T47D (cell line): ENCODE measurements around the gene ARAP3.
"Not testable (repeated sequence)": the region's sequence is repeated elsewhere in the genome, so short reads cannot be mapped to it uniquely, and the experiment has no call there.

Experiments used
- DNase-seq, 2 experiments: peaks; one replicate each; pipeline versions ENCODE4 v3.0.0 to v3.0.0-alpha.2; 2011 to 2012; ENCODE audit warnings: low read depth in 1 of 2, low spot score in 1 of 2
- JUND ChIP-seq: IDR thresholded peaks from 2 replicates; pipeline ENCODE4 v1.6.1; 2012; ENCODE audit warnings: low read depth
- in situ Hi-C: cut with HindIII; loops from 2 replicates; pipeline ENCODE4 v1.10.0; 2016; ENCODE audit warnings: low sequenced_read_pairs, low pct_unique_long_range_greater_than_20kb

ARAP3 gene

GRCh38 chr5:141628175-141628788 is 53.7 kb downstream of the ARAP3 start:
- TF ChIP-seq JUND = no peak

GRCh38 chr5:141623611-141624010 is 58.4 kb downstream of the ARAP3 start:
- no peak for DNase-seq
- TF ChIP-seq JUND = no peak
- in situ Hi-C loops = no loop called here

More at GRCh38 chr5:141628175-141628788, 53.7 kb downstream of the ARAP3 start:
- DNase-seq = no peak
- in situ Hi-C loops = no loop called here

- DNase-seq = no peak
- in situ Hi-C loops = no loop called here
- no peak for TF ChIP-seq JUND
Measured at GRCh38 chr5:141623186-141623585, 58.8 kb downstream of the ARAP3 start.

- DNase-seq = peak; percentile 93 to 99
- TF ChIP-seq JUND = no peak
- in situ Hi-C loops = no loop called here
Measured at GRCh38 chr5:141618804-141619554, 63.1 kb downstream of the ARAP3 start, which contains the start of gene DIAPH1. Gene DIAPH1 (minus strand): TSS chr5:141619000. CDS start chr5:141618914, 86 bp downstream.

GRCh38 chr5:141618030-141618803 is 63.8 kb downstream of the ARAP3 start:
- in situ Hi-C loops = no loop called here
- TF ChIP-seq JUND = no peak
- peak; percentile 41 to 86 for DNase-seq

DNA sequence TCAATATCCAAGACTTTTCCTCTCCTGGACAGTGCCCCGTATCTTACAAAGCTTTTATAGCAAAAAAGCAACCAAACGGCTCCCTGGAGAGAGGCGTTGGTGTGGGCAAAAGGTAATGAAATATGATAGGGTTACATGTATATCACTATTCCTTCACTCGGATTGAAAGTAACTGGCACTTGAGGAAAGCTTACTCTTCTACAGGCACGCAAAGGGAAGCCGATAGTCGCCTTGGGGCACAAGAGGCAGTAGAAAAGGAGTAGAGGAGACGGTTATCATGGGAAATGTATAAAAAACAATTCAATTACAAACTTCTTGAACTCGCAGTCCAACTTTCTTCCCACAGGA is 64.4 kb downstream of the ARAP3 start:
- in situ Hi-C loops = no loop called here
- peak in 1 of 2 experiments; percentile 34 for DNase-seq
- no peak for TF ChIP-seq JUND

DNA sequence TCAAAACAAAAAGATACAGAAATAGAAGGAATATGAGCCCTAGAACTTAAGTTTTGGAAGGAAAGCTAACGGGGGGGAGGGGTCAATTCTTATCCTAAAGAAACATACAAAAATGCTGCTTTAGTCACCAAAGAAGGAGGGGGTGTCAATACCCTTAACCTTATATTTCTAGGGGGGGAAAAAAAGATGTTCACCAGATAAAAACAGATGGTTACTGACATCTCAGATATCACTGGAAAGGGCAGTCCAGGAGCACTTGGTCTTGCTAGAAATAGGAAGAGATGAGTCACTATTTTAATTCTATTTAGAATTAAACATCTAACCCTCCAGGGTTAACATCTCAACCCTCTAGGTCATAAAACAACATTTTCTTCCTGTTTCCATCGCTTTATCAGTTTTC is 64.9 kb downstream of the ARAP3 start:
- in situ Hi-C loops = no loop called here
- TF ChIP-seq JUND = no peak
- no peak for DNase-seq

- in situ Hi-C loops = no loop called here
- DNase-seq = no peak
- no peak for TF ChIP-seq JUND
Measured at GRCh38 chr5:141615991-141616720, 65.9 kb downstream of the ARAP3 start.

GRCh38 chr5:141613344-141613743 is 68.7 kb downstream of the ARAP3 start:
- no peak for TF ChIP-seq JUND
- in situ Hi-C loops = no loop called here
- no peak for DNase-seq

DNA sequence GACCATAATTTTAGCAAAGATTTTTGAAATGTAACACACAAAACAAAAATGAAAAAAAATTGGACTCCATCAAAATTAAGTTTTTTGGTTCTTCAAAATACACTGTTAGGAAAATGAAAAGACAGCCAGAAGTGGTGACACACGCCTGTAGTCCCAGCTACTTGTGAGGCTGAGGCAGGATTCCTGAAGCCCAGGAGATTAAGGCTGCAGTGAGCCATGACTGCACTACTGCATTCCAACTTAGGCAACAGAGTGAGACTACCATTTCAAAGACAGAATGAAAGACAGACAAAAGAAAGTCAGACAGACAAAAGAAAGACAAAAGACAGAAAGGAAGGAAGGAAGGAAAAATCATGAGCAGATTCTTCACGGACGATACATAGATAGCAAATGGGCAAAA is 70.7 kb downstream of the ARAP3 start:
- DNase-seq = no peak
- in situ Hi-C loops = no loop called here
- TF ChIP-seq JUND = no peak

GRCh38 chr5:141609921-141610320 is 72.1 kb downstream of the ARAP3 start:
- in situ Hi-C loops, DNase-seq: not testable (repeated sequence)

DNA sequence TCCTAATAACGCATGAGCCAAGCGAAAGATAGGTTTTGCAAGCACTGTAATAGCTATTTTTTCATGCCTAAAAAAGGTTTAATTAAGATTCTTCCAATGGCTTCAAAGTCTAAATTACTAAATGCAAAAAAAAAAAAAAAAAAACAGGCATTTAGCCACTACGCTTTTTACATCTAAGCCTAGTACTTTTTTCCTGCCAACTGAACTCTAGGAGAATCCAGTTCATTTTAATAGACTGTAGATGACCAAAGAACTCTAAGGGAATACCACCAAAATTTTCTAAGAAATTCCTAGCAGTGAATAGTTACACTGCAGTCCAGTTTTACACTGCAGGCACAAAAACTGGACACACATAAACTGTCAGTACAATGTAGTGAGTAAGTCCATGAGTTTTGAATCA is 73.0 kb downstream of the ARAP3 start:
- in situ Hi-C loops = no loop called here
- no peak for TF ChIP-seq JUND
- no peak for DNase-seq
